ENCODE data around the gene SAT2. TPM values are rescaled to one million over a fixed set of nuclear protein-coding genes. Genes with fewer than 3 reads are reported as not detected.

The SAT2 gene
- total and polyA plus RNA-seq, 2 of the 13 experiments (the other 11 are each of a cell fraction or from before 2014, with no cell fraction given), result 37.6 to 93.7 TPM

GRCh38 chr17:7631398-7632380, 4.1 kb upstream of the SAT2 start (continued):
- peak; percentile 11; the same call in 1 of the 2 replicates for TF ChIP-seq ZFX (CRISPR knock-in tag; IDR thresholded peaks at IDR 0.05; ENCODE audit: low read depth)
- no peak for TF ChIP-seq FIP1L1 (IDR thresholded peaks at IDR 0.05; ENCODE audit: borderline replicate concordance, insufficient read depth, low read depth, low read length)
- no peak for TF ChIP-seq SMAD3 (CRISPR knock-in tag; IDR thresholded peaks at IDR 0.05)
- peak; percentile 18; the same call in 1 of the 2 replicates for TF ChIP-seq ZMYM4 (CRISPR knock-in tag; IDR thresholded peaks at IDR 0.05)
- no peak for TF ChIP-seq ARNT2 (CRISPR knock-in tag; IDR thresholded peaks at IDR 0.05; ENCODE audit: low read depth)
- TF ChIP-seq REPIN1 (CRISPR knock-in tag; IDR thresholded peaks at IDR 0.05; ENCODE audit: borderline replicate concordance, low read depth), result no peak
- TF ChIP-seq SAP130 (CRISPR knock-in tag; IDR thresholded peaks at IDR 0.05; ENCODE audit: low read depth), result peak; percentile 31; the same call in 1 of the 2 replicates
- TF ChIP-seq ZFP36 (IDR thresholded peaks at IDR 0.05; ENCODE audit: borderline replicate concordance, low read depth, low read length, partially characterized antibody), result no peak
- 0 out of 2 replicates have a peak, but pooled peaks have one; percentile 15 for TF ChIP-seq HNF4A (CRISPR knock-in tag; IDR thresholded peaks at IDR 0.05)
- 0 out of 2 replicates have a peak, but pooled peaks have one; percentile 14 for TF ChIP-seq SOX5 (CRISPR knock-in tag; IDR thresholded peaks at IDR 0.05; ENCODE audit: borderline replicate concordance)
- peak; percentile 55; the same call in 1 of the 2 replicates for TF ChIP-seq THRA (CRISPR knock-in tag; IDR thresholded peaks at IDR 0.05; ENCODE audit: borderline replicate concordance)
- TF ChIP-seq MXI1 (IDR thresholded peaks at IDR 0.05; ENCODE audit: borderline replicate concordance, low read depth, low read length), result no peak
- 0 out of 2 replicates have a peak, but pooled peaks have one; percentile 12 for TF ChIP-seq MED1 (CRISPR knock-in tag; IDR thresholded peaks at IDR 0.05)
- TF ChIP-seq, protein P1, sequence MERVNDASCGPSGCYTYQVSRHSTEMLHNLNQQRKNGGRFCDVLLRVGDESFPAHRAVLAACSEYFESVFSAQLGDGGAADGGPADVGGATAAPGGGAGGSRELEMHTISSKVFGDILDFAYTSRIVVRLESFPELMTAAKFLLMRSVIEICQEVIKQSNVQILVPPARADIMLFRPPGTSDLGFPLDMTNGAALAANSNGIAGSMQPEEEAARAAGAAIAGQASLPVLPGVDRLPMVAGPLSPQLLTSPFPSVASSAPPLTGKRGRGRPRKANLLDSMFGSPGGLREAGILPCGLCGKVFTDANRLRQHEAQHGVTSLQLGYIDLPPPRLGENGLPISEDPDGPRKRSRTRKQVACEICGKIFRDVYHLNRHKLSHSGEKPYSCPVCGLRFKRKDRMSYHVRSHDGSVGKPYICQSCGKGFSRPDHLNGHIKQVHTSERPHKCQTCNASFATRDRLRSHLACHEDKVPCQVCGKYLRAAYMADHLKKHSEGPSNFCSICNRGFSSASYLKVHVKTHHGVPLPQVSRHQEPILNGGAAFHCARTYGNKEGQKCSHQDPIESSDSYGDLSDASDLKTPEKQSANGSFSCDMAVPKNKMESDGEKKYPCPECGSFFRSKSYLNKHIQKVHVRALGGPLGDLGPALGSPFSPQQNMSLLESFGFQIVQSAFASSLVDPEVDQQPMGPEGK (CRISPR knock-in tag; IDR thresholded peaks at IDR 0.05), result 0 out of 2 replicates have a peak, but pooled peaks have one; percentile 15
- peak; percentile 57 for TF ChIP-seq HIVEP1 (CRISPR knock-in tag; IDR thresholded peaks at IDR 0.05)
- TF ChIP-seq LCORL (IDR thresholded peaks at IDR 0.05), result no peak
- peak; percentile 14; the same call in 1 of the 2 replicates for TF ChIP-seq LCORL (CRISPR knock-in tag; IDR thresholded peaks at IDR 0.05)
- no peak for TF ChIP-seq RAD21 (CRISPR knock-in tag; IDR thresholded peaks at IDR 0.05)
- 0 out of 2 replicates have a peak, but pooled peaks have one; percentile 28 for TF ChIP-seq ZNF33B (CRISPR knock-in tag; IDR thresholded peaks at IDR 0.05)
- TF ChIP-seq, protein P2, sequence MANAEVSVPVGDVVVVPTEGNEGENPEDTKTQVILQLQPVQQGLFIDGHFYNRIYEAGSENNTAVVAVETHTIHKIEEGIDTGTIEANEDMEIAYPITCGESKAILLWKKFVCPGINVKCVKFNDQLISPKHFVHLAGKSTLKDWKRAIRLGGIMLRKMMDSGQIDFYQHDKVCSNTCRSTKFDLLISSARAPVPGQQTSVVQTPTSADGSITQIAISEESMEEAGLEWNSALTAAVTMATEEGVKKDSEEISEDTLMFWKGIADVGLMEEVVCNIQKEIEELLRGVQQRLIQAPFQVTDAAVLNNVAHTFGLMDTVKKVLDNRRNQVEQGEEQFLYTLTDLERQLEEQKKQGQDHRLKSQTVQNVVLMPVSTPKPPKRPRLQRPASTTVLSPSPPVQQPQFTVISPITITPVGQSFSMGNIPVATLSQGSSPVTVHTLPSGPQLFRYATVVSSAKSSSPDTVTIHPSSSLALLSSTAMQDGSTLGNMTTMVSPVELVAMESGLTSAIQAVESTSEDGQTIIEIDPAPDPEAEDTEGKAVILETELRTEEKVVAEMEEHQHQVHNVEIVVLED (CRISPR knock-in tag; IDR thresholded peaks at IDR 0.05; ENCODE audit: borderline replicate concordance), result peak; percentile 34; the same call in 1 of the 2 replicates
- TF ChIP-seq NFYB (CRISPR knock-in tag; IDR thresholded peaks at IDR 0.05), result no peak

Data from HepG2 (cell line).